ENCODE data around the gene ING3. TPM values are rescaled to one million over a fixed set of nuclear protein-coding genes. Genes with fewer than 3 reads are reported as not detected.

ING3 gene
- 27.4 and 28.3 TPM in 2 replicates for total RNA-seq
- long read RNA-seq, transcript ING3-205 (4 exons, 1,723 nt) = minor isoform, 5 of 101 reads
- long read RNA-seq, transcript ING3-201 (12 exons, 3,777 nt) = major isoform, 65 of 101 reads
- long read RNA-seq, transcript ING3-203 (11 exons, 1,718 nt) = minor isoform, 11 of 101 reads
- long read RNA-seq, transcript ING3-202 (5 exons, 1,222 nt) = minor isoform, 10 of 101 reads
- long read RNA-seq, partial matches to known transcripts = 2 of 101 reads
- long read RNA-seq, other reads (novel, unspliced or antisense) = 8 of 101 reads

GRCh38 chr7:120950539-120951308 is at the start of gene ING3:
Gene ING3 (plus strand): TSS chr7:120950777. CDS start chr7:120950897, 120 bp downstream.
- Mint-ChIP-seq H3K9me3 (ENCODE audit: low read depth) (no peaks in the 10 kb centered on the region), H3K4me3 (ENCODE audit: low read depth) (peak within 1 kb of the TSS; percentile 90), H3K4me1 (ENCODE audit: low read depth) (peaks cover 20% of the 10 kb centered on the region), H3K27ac (peak within 1 kb of the TSS; percentile 100), H3K36me3 (ENCODE audit: insufficient read depth) (peaks cover 6% of the 10 kb centered on the region), H3K27me3 (no peaks in the 10 kb centered on the region)
- DNase-seq (ENCODE audit: low spot score, unreplicated experiment) = peak; percentile 98
- no peak for TF ChIP-seq CTCF (IDR thresholded peaks at IDR 0.05; ENCODE audit: unreplicated experiment)

GRCh38 chr7:120915314-120916105 is 35.1 kb upstream of the ING3 start:
- H3K36me3 Mint-ChIP-seq (ENCODE audit: insufficient read depth) = no peaks in the 10 kb centered on the region
- no peaks in the 10 kb centered on the region for H3K4me1 Mint-ChIP-seq (ENCODE audit: low read depth)
- H3K27ac Mint-ChIP-seq = no peak overlapping the region
- H3K27me3 Mint-ChIP-seq = no peaks in the 10 kb centered on the region
- H3K4me3 Mint-ChIP-seq (ENCODE audit: low read depth) = no peak overlapping the region
- H3K9me3 Mint-ChIP-seq (ENCODE audit: low read depth) = no peaks in the 10 kb centered on the region
- DNase-seq (ENCODE audit: low spot score, unreplicated experiment) = no peak
- no peak for TF ChIP-seq CTCF (IDR thresholded peaks at IDR 0.05; ENCODE audit: unreplicated experiment)

GRCh38 chr7:120916121-120916520 is 34.5 kb upstream of the ING3 start:
- H3K36me3 Mint-ChIP-seq (ENCODE audit: insufficient read depth) = no peaks in the 10 kb centered on the region
- no peaks in the 10 kb centered on the region for H3K4me1 Mint-ChIP-seq (ENCODE audit: low read depth)
- H3K4me3 Mint-ChIP-seq (ENCODE audit: low read depth) = no peak overlapping the region
- no peak for TF ChIP-seq CTCF (IDR thresholded peaks at IDR 0.05; ENCODE audit: unreplicated experiment)
- no peak overlapping the region for H3K27ac Mint-ChIP-seq
- DNase-seq (ENCODE audit: low spot score, unreplicated experiment) = no peak
- H3K27me3 Mint-ChIP-seq = no peaks in the 10 kb centered on the region
- no peaks in the 10 kb centered on the region for H3K9me3 Mint-ChIP-seq (ENCODE audit: low read depth)

- no peaks in the 10 kb centered on the region for H3K9me3 Mint-ChIP-seq (ENCODE audit: low read depth)
- no peaks in the 10 kb centered on the region for H3K36me3 Mint-ChIP-seq (ENCODE audit: insufficient read depth)
- H3K4me3 Mint-ChIP-seq (ENCODE audit: low read depth) = no peak overlapping the region
- DNase-seq (ENCODE audit: low spot score, unreplicated experiment) = no peak
- no peak overlapping the region for H3K27ac Mint-ChIP-seq
- no peaks in the 10 kb centered on the region for H3K4me1 Mint-ChIP-seq (ENCODE audit: low read depth)
- H3K27me3 Mint-ChIP-seq = no peaks in the 10 kb centered on the region
- TF ChIP-seq CTCF (IDR thresholded peaks at IDR 0.05; ENCODE audit: unreplicated experiment) = no peak
Measured at GRCh38 chr7:120916538-120916937, 34.0 kb upstream of the ING3 start.

- H3K9me3 Mint-ChIP-seq (ENCODE audit: low read depth) = no peaks in the 10 kb centered on the region
- H3K4me3 Mint-ChIP-seq (ENCODE audit: low read depth) = no peak overlapping the region
- H3K27me3 Mint-ChIP-seq = no peaks in the 10 kb centered on the region
- H3K4me1 Mint-ChIP-seq (ENCODE audit: low read depth) = no peaks in the 10 kb centered on the region
- H3K27ac Mint-ChIP-seq = no peak overlapping the region
- no peak for DNase-seq (ENCODE audit: low spot score, unreplicated experiment)
- no peaks in the 10 kb centered on the region for H3K36me3 Mint-ChIP-seq (ENCODE audit: insufficient read depth)
- TF ChIP-seq CTCF (IDR thresholded peaks at IDR 0.05; ENCODE audit: unreplicated experiment) = no peak
Measured at GRCh38 chr7:120919466-120919865, 31.1 kb upstream of the ING3 start.

All from progenitor cell of endocrine pancreas (in vitro differentiated cells).